ENCODE results near the gene INPP5D.
A peak's percentile ranks its signal among the peaks of the same experiment; 100 is the strongest.

- TF ChIP-seq, protein P1, sequence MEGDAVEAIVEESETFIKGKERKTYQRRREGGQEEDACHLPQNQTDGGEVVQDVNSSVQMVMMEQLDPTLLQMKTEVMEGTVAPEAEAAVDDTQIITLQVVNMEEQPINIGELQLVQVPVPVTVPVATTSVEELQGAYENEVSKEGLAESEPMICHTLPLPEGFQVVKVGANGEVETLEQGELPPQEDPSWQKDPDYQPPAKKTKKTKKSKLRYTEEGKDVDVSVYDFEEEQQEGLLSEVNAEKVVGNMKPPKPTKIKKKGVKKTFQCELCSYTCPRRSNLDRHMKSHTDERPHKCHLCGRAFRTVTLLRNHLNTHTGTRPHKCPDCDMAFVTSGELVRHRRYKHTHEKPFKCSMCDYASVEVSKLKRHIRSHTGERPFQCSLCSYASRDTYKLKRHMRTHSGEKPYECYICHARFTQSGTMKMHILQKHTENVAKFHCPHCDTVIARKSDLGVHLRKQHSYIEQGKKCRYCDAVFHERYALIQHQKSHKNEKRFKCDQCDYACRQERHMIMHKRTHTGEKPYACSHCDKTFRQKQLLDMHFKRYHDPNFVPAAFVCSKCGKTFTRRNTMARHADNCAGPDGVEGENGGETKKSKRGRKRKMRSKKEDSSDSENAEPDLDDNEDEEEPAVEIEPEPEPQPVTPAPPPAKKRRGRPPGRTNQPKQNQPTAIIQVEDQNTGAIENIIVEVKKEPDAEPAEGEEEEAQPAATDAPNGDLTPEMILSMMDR (IDR thresholded peaks at IDR 0.05), result peak; percentile 69 to 94 (median 84)
- TF ChIP-seq POLR2A (IDR thresholded peaks at IDR 0.05), result no peak
Measured at GRCh38 chr2:233053928-233054784, 6.0 kb upstream of the INPP5D start.
